Measurements from ENCODE around the gene CDR2. TPM values are rescaled to one million over a fixed set of nuclear protein-coding genes. Genes with fewer than 3 reads are reported as not detected.

The CDR2 gene
- total and polyA plus RNA-seq, 2 of the 13 experiments (the other 11 are each of a cell fraction or from before 2014, with no cell fraction given), result 59.0 to 78.9 TPM

DNA sequence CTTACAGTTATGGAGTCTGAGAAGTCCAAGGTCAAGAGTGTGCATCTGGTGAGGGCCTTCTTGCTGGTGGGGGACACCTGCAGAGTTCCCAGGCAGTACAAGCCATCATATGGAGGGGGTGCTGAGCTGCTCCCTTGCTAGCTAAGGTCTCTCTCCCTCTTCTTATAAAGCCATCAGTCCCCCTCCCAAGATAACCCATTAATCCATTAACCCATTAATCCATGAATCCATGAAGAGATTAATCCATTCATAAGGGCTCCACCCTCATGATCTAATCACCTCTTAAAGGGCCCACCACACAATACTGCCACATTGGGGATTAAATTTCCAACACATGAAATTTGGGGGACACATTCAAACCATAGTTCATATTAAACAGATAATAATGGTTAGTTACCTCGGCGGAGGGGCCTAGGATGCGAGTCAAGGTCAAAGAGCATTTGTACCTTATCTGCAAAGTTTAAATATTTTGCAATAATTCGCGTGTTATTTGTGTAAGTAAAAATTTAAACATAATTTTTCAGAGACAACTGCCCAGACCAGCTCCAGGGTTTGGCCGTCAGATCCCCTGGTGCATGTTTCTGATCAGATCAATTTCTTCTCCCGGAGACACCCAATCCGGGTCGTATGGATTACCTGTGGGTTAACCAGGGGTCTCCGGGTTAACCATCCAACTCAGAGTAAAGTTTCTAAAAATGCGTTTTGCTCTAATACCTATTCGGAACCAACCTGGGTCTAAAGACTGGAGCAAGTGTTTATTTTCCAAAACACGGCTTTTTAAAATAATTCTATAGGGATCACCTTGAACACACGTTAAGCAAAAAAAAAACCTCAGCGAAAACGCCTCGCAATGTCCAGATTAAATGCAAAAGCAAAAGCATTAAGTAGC is 78.0 kb downstream of the CDR2 start (continued):
- TF ChIP-seq, protein P1, sequence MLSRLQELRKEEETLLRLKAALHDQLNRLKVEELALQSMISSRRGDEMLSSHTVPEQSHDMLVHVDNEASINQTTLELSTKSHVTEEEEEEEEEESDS (CRISPR knock-in tag; IDR thresholded peaks at IDR 0.05; ENCODE audit: borderline replicate concordance), result no peak
- TF ChIP-seq SMAD1 (CRISPR knock-in tag; IDR thresholded peaks at IDR 0.05; ENCODE audit: borderline replicate concordance, low read depth) (no peak), ZNF878 (CRISPR knock-in tag; IDR thresholded peaks at IDR 0.05) (no peak), BRCA1 (CRISPR knock-in tag; IDR thresholded peaks at IDR 0.05) (no peak), ZNF598 (CRISPR knock-in tag; IDR thresholded peaks at IDR 0.05; ENCODE audit: borderline replicate concordance) (no peak)
- TF ChIP-seq, protein P2, sequence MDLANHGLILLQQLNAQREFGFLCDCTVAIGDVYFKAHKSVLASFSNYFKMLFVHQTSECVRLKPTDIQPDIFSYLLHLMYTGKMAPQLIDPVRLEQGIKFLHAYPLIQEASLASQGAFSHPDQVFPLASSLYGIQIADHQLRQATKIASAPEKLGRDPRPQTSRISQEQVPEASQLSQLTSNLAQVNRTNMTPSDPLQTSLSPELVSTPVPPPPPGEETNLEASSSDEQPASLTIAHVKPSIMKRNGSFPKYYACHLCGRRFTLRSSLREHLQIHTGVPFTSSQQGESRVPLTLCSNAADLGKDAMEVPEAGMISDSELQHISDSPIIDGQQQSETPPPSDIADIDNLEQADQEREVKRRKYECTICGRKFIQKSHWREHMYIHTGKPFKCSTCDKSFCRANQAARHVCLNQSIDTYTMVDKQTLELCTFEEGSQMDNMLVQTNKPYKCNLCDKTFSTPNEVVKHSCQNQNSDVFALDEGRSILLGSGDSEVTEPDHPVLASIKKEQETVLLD (CRISPR knock-in tag; IDR thresholded peaks at IDR 0.05; ENCODE audit: low read depth), result no peak
- TF ChIP-seq, protein P3, sequence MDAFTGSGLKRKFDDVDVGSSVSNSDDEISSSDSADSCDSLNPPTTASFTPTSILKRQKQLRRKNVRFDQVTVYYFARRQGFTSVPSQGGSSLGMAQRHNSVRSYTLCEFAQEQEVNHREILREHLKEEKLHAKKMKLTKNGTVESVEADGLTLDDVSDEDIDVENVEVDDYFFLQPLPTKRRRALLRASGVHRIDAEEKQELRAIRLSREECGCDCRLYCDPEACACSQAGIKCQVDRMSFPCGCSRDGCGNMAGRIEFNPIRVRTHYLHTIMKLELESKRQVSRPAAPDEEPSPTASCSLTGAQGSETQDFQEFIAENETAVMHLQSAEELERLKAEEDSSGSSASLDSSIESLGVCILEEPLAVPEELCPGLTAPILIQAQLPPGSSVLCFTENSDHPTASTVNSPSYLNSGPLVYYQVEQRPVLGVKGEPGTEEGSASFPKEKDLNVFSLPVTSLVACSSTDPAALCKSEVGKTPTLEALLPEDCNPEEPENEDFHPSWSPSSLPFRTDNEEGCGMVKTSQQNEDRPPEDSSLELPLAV (CRISPR knock-in tag; conservative IDR thresholded peaks at IDR 0.05; ENCODE audit: low read depth), result no peak
- TF ChIP-seq, protein P4, sequence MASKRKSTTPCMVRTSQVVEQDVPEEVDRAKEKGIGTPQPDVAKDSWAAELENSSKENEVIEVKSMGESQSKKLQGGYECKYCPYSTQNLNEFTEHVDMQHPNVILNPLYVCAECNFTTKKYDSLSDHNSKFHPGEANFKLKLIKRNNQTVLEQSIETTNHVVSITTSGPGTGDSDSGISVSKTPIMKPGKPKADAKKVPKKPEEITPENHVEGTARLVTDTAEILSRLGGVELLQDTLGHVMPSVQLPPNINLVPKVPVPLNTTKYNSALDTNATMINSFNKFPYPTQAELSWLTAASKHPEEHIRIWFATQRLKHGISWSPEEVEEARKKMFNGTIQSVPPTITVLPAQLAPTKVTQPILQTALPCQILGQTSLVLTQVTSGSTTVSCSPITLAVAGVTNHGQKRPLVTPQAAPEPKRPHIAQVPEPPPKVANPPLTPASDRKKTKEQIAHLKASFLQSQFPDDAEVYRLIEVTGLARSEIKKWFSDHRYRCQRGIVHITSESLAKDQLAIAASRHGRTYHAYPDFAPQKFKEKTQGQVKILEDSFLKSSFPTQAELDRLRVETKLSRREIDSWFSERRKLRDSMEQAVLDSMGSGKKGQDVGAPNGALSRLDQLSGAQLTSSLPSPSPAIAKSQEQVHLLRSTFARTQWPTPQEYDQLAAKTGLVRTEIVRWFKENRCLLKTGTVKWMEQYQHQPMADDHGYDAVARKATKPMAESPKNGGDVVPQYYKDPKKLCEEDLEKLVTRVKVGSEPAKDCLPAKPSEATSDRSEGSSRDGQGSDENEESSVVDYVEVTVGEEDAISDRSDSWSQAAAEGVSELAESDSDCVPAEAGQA (IDR thresholded peaks at IDR 0.05; ENCODE audit: low read depth), result no peak
- TF ChIP-seq, protein P4 (CRISPR knock-in tag; IDR thresholded peaks at IDR 0.05; ENCODE audit: borderline replicate concordance), result no peak
- TF ChIP-seq, protein P5, sequence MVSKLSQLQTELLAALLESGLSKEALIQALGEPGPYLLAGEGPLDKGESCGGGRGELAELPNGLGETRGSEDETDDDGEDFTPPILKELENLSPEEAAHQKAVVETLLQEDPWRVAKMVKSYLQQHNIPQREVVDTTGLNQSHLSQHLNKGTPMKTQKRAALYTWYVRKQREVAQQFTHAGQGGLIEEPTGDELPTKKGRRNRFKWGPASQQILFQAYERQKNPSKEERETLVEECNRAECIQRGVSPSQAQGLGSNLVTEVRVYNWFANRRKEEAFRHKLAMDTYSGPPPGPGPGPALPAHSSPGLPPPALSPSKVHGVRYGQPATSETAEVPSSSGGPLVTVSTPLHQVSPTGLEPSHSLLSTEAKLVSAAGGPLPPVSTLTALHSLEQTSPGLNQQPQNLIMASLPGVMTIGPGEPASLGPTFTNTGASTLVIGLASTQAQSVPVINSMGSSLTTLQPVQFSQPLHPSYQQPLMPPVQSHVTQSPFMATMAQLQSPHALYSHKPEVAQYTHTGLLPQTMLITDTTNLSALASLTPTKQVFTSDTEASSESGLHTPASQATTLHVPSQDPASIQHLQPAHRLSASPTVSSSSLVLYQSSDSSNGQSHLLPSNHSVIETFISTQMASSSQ (IDR thresholded peaks at IDR 0.05; ENCODE audit: low read depth), result no peak
- TF ChIP-seq, protein P5 (CRISPR knock-in tag; IDR thresholded peaks at IDR 0.05; ENCODE audit: borderline replicate concordance), result no peak

All from HepG2 (cell line).